Stomach (tissue), 9 donors: Measurements from ENCODE around the gene GLTP. TPM values are rescaled to one million over a fixed set of nuclear protein-coding genes. Genes with fewer than 3 reads are reported as not detected.
"Not testable (repeated sequence)": the region's sequence is repeated elsewhere in the genome, so short reads cannot be mapped to it uniquely, and the experiment has no call there.

ENCODE experiments used
- DNase-seq, 2 donors: peaks; one replicate each; pipeline versions ENCODE4 v3.0.0 to v3.0.0-alpha.2; 2013 to 2019
- H3K27ac ChIP-seq, 5 donors: fragments of 200-600 bp in 4 of 5; sonication (generic) in 4 of 5; one replicate each; pipeline ENCODE4 v1.5.1; 2013 to 2019; ENCODE audit warnings: mild to moderate bottlenecking in 1 of 5, moderate library complexity in 1 of 5
- H3K27me3 ChIP-seq, 3 donors: fragments of 200-600 bp; sonication (generic); one replicate each; pipeline ENCODE4 v1.5.1; 2017 to 2019; ENCODE audit warnings: mixed run types in 1 of 3
- H3K36me3 ChIP-seq, 4 donors: fragments of 200-600 bp; sonication (generic); 1 replicate in 3 of 4; 2 replicates in 1 of 4; pipeline ENCODE4 v1.5.1; 2016 to 2019
- H3K4me1 ChIP-seq, 4 donors: fragments of 200-600 bp; sonication (generic); one replicate each; pipeline ENCODE4 v1.5.1; 2016 to 2019
- H3K4me3 ChIP-seq, 4 donors: fragments of 200-600 bp; sonication (generic) in 3 of 4; one replicate each; pipeline ENCODE4 v1.5.1; 2016 to 2019; ENCODE audit warnings: mild to moderate bottlenecking in 1 of 4
- H3K9me3 ChIP-seq, 4 donors: fragments of 200-600 bp; sonication (generic); one replicate each; pipeline ENCODE4 v1.5.1; 2016 to 2019
- EP300 ChIP-seq: sonication (generic); formaldehyde crosslinking; IDR thresholded peaks from one replicate; pipeline ENCODE4 v1.6.1; 2017; ENCODE audit warnings: antibody characterized with exemption
- POLR2A ChIP-seq, 4 donors: fragments of 450-650 bp; IDR thresholded peaks; one replicate each; pipeline ENCODE4 v1.6.1; 2016; ENCODE audit warnings: antibody characterized with exemption in 4 of 4, control low read depth in 2 of 4, mild to moderate bottlenecking in 1 of 4, moderate library complexity in 1 of 4
- POLR2AphosphoS5 ChIP-seq, 3 donors: sonication (generic); formaldehyde crosslinking; IDR thresholded peaks; one replicate each; pipeline ENCODE4 v1.6.1; 2016; ENCODE audit warnings: antibody characterized with exemption in 3 of 3
- WGBS, 5 donors: extraction: QIAGEN DNeasy Blood & Tissue Kit in 3 of 5; methylation state at CpG; one replicate each; pipeline versions ENCODE4 v1.1.5 to v1.1.7; 2013 to 2018; 5-methylcytosine and 5-hydroxymethylcytosine counted together
- intact Hi-C: fragments of 100-400 bp; cut with DNase I; formaldehyde crosslinking; loops from one replicate; pipeline ENCODE4 v1.15.1; 2023; ENCODE audit warnings: low total_unique reads
- polyA plus RNA-seq, 3 donors: library from polyadenylated mRNA; stranded (reverse); fragments of 200-250 nt; gene quantifications; one replicate each; pipeline ENCODE4 v1.2.3, GENCODE V29; 2013
- total RNA-seq, 5 donors: library from RNA; depleted of rRNA; stranded (reverse); fragments of >200 nt; gene quantifications; one replicate each; pipeline versions ENCODE4 v1.1.0 to v1.2.3, GENCODE V29; 2014 to 2016
- TF ChIP-seq, protein P1 (sequence below), 7 experiments: fragments of 450-650 bp in 4 of 7; fragments of 200-600 bp in 3 of 7; sonication (generic) in 3 of 7; IDR thresholded peaks; one replicate each; pipeline ENCODE4 v1.5.1; 2016 to 2019; ENCODE audit warnings: antibody characterized with exemption in 7 of 7, control low read depth in 2 of 7, mild to moderate bottlenecking in 1 of 7
- donor health status: healthy with polysubstance abuse.
- donor health status: Bipolar disorder and iron deficiency.
- donor health status: healthy.

Gene GLTP
- total and polyA plus RNA-seq, 8 donors = 26.4 to 93.6 (median 50.1) TPM

DNA sequence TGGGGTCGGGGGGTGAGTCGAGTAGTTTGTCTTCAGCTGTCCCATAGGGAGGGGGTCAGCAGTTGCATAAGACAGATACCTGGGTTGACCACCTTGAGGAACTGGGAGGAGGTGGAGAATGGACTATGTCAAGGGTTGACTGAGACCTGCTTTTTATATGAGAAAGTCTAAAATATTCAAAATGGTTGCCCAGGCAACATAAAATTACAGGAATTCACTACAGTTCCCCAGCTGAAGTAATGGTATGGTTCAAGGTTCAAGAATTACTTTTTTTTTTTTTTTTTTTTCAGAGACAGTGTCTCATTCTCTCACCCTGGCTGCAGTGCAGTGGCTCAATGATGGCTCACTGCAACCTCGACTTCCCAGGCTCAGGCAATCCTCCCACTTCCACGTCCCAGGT is 14.6 kb upstream of the GLTP start:
- Histone ChIP-seq H3K9me3 (no peaks in the 10 kb centered on the region), H3K27me3 (no peaks in the 10 kb centered on the region), H3K27ac (no peak overlapping the region), H3K4me3 (no peak overlapping the region), H3K36me3 (no peaks in the 10 kb centered on the region), H3K4me1 (peaks cover 5 to 9% (median 7%) of the 10 kb centered on the region in 4 donors)
- no peak for DNase-seq
- TF ChIP-seq, protein P1, sequence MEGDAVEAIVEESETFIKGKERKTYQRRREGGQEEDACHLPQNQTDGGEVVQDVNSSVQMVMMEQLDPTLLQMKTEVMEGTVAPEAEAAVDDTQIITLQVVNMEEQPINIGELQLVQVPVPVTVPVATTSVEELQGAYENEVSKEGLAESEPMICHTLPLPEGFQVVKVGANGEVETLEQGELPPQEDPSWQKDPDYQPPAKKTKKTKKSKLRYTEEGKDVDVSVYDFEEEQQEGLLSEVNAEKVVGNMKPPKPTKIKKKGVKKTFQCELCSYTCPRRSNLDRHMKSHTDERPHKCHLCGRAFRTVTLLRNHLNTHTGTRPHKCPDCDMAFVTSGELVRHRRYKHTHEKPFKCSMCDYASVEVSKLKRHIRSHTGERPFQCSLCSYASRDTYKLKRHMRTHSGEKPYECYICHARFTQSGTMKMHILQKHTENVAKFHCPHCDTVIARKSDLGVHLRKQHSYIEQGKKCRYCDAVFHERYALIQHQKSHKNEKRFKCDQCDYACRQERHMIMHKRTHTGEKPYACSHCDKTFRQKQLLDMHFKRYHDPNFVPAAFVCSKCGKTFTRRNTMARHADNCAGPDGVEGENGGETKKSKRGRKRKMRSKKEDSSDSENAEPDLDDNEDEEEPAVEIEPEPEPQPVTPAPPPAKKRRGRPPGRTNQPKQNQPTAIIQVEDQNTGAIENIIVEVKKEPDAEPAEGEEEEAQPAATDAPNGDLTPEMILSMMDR (IDR thresholded peaks at IDR 0.05) = no peak
- TF ChIP-seq POLR2A (IDR thresholded peaks at IDR 0.05) (no peak), EP300 (no peak), POLR2AphosphoS5 (IDR thresholded peaks at IDR 0.05) (no peak)
- intact Hi-C loops = no loop called here
- 57 to 74% (median 60%) methylated on average over 4 of the region's 4 CpGs for WGBS, 5 donors

- H3K27me3 ChIP-seq = no peaks in the 10 kb centered on the region
- no peak overlapping the region for H3K27ac ChIP-seq
- peaks cover 0 to 11% (median 0%) of the 10 kb centered on the region in 4 donors for H3K4me1 ChIP-seq
- 77 to 85% (median 81%) methylated on average over 7 of the region's 7 CpGs for WGBS, 5 donors
- TF ChIP-seq EP300 (no peak), POLR2A (IDR thresholded peaks at IDR 0.05) (no peak), POLR2AphosphoS5 (IDR thresholded peaks at IDR 0.05) (no peak)
- TF ChIP-seq, protein P1 (IDR thresholded peaks at IDR 0.05) = no peak
- H3K9me3 ChIP-seq = no peaks in the 10 kb centered on the region
- H3K36me3 ChIP-seq = no peaks in the 10 kb centered on the region
- no peak for DNase-seq
- no peak overlapping the region for H3K4me3 ChIP-seq
- intact Hi-C loops = no loop called here
These were observed 13.1 kb upstream of the GLTP start for GRCh38 chr12:109893261-109893995.

- H3K4me3 ChIP-seq = no peak overlapping the region
- no peak overlapping the region for H3K27ac ChIP-seq
- H3K4me1 ChIP-seq = peaks cover 0 to 16% (median 0%) of the 10 kb centered on the region in 4 donors
- no peak for TF ChIP-seq POLR2AphosphoS5 (IDR thresholded peaks at IDR 0.05)
- H3K36me3 ChIP-seq = no peaks in the 10 kb centered on the region
- WGBS, 5 donors = 65 to 70% (median 67%) methylated on average over 4 of the region's 4 CpGs
- no peak for DNase-seq
- H3K27me3 ChIP-seq = peaks cover 0 to 1% (median 0%) of the 10 kb centered on the region in 3 donors
- no peaks in the 10 kb centered on the region for H3K9me3 ChIP-seq
- intact Hi-C loops = no loop called here
These were observed 12.4 kb upstream of the GLTP start for GRCh38 chr12:109892748-109893147.

- DNase-seq = no peak
- no peaks in the 10 kb centered on the region for H3K9me3 ChIP-seq
- no peak overlapping the region for H3K4me3 ChIP-seq
- no peak for TF ChIP-seq EP300
- TF ChIP-seq, protein P1 (IDR thresholded peaks at IDR 0.05) = no peak
- TF ChIP-seq POLR2A (IDR thresholded peaks at IDR 0.05) = no peak
- no peak for TF ChIP-seq POLR2AphosphoS5 (IDR thresholded peaks at IDR 0.05)
- peaks cover 0 to 5% (median 0%) of the 10 kb centered on the region in 3 donors for H3K27me3 ChIP-seq
- H3K27ac ChIP-seq = no peak overlapping the region
- peaks cover 0 to 20% (median 0%) of the 10 kb centered on the region in 4 donors for H3K4me1 ChIP-seq
- H3K36me3 ChIP-seq = no peaks in the 10 kb centered on the region
- intact Hi-C loops = no loop called here
- 93 to 100% (median 96%) methylated on average over 1 of the region's 1 CpG for WGBS, 5 donors
These were observed 11.9 kb upstream of the GLTP start for GRCh38 chr12:109892165-109892715.

- H3K36me3 ChIP-seq, H3K9me3 ChIP-seq, H3K27ac ChIP-seq, H3K27me3 ChIP-seq, DNase-seq, H3K4me3 ChIP-seq, intact Hi-C loops: not testable (repeated sequence)
- H3K4me1 ChIP-seq = peaks cover 0 to 20% (median 0%) of the 10 kb centered on the region in 4 donors
- WGBS, 5 donors = 84 to 91% (median 88%) methylated on average over 7 of the region's 7 CpGs
These were observed 11.4 kb upstream of the GLTP start for GRCh38 chr12:109891731-109892130.
